Activated naive CD8-positive, alpha-beta T cell treated with anti-CD3 and anti-CD28 coated beads, Interleukin-2, amount 10 ng/mL, durations not matched to agents 7 days and 5 days (primary cell): ENCODE data around the gene F2RL1. TPM values are rescaled to one million over a fixed set of nuclear protein-coding genes. Genes with fewer than 3 reads are reported as not detected.
A peak's percentile ranks its signal among the peaks of the same experiment; 100 is the strongest.
"Not testable (repeated sequence)": the region's sequence is repeated elsewhere in the genome, so short reads cannot be mapped to it uniquely, and the experiment has no call there.

Source experiments
- ATAC-seq: fragments of 150-1000 bp; cut with Tn5 transposase; one replicate; pipeline ENCODE4 v1.10.0; 2021; ENCODE audit warnings: low read depth, moderate library complexity
- POLR2A ChIA-PET: fragments of 350-600 bp; sonication (Branson Sonifier 250); formaldehyde crosslinking; loops from one replicate; lab custom pipeline; 2021; ENCODE audit warnings: antibody characterized with exemption; lab: Charles Lee
- DNase-seq: peaks from one replicate; pipeline ENCODE4 v3.0.0; 2021
- H3K27ac Mint-ChIP-seq: one replicate; pipeline ENCODE4 v1.8.0; 2022; ENCODE audit warnings: mild to moderate bottlenecking, mixed read lengths
- H3K27me3 Mint-ChIP-seq: one replicate; pipeline ENCODE4 v1.8.0; 2022; ENCODE audit warnings: mild to moderate bottlenecking, moderate library complexity, mixed read lengths
- H3K36me3 Mint-ChIP-seq: one replicate; pipeline ENCODE4 v1.8.0; 2021; ENCODE audit warnings: mild to moderate bottlenecking, mixed read lengths
- H3K4me1 Mint-ChIP-seq: one replicate; pipeline ENCODE4 v1.8.0; 2021; ENCODE audit warnings: mixed read lengths
- H3K4me3 Mint-ChIP-seq: one replicate; pipeline ENCODE4 v1.8.0; 2022; ENCODE audit warnings: mild to moderate bottlenecking, moderate library complexity, mixed read lengths
- H3K9me3 Mint-ChIP-seq: one replicate; pipeline ENCODE4 v1.8.0; 2021; ENCODE audit warnings: mixed read lengths
- total RNA-seq, 2 experiments: library from RNA; stranded (reverse); gene quantifications; one replicate each; pipeline ENCODE4 v1.2.3, GENCODE V29; 2021

The F2RL1 gene
- total RNA-seq, 2 experiments from 2014 or later: 2.7 to 3.4 TPM

- no peak for DNase-seq
- POLR2A ChIA-PET: no interaction called here
- no peak overlapping the region for H3K4me3 Mint-ChIP-seq
- ATAC-seq: no peak
- no peaks in the 10 kb centered on the region for H3K36me3 Mint-ChIP-seq
- H3K27ac Mint-ChIP-seq: no peak overlapping the region
- H3K27me3 Mint-ChIP-seq: peaks cover 36% of the 10 kb centered on the region
- no peaks in the 10 kb centered on the region for H3K9me3 Mint-ChIP-seq
- H3K4me1 Mint-ChIP-seq: peaks cover 9% of the 10 kb centered on the region
These were observed 4.8 kb upstream of the F2RL1 start for GRCh38 chr5:76813982-76814562.

- POLR2A ChIA-PET: no interaction called here
- Mint-ChIP-seq H3K4me1 (peaks cover 13% of the 10 kb centered on the region), H3K4me3 (no peak overlapping the region), H3K9me3 (no peaks in the 10 kb centered on the region), H3K27me3 (peaks cover 36% of the 10 kb centered on the region), H3K27ac (no peak overlapping the region), H3K36me3 (no peaks in the 10 kb centered on the region)
- ATAC-seq (no peak), DNase-seq (no peak)
These were observed 2.6 kb upstream of the F2RL1 start for GRCh38 chr5:76816110-76816831.

GRCh38 chr5:76819851-76820525 is 1.2 kb downstream of the F2RL1 start:
- ATAC-seq: peak; percentile 16
- Mint-ChIP-seq H3K27ac (no peak overlapping the region), H3K9me3 (no peaks in the 10 kb centered on the region), H3K36me3 (peaks cover 3% of the 10 kb centered on the region), H3K4me1 (peaks cover 10% of the 10 kb centered on the region), H3K4me3 (peak overlapping the region; percentile 83), H3K27me3 (peaks cover 36% of the 10 kb centered on the region)
- POLR2A ChIA-PET: interaction anchor here (0.7 to 1.6 kb wide), 3 partner anchors 29 to 36 kb away, joined by 3 to 7 read pairs (median 4); partner anchors contain the start of gene S100Z
- no peak for DNase-seq

DNA sequence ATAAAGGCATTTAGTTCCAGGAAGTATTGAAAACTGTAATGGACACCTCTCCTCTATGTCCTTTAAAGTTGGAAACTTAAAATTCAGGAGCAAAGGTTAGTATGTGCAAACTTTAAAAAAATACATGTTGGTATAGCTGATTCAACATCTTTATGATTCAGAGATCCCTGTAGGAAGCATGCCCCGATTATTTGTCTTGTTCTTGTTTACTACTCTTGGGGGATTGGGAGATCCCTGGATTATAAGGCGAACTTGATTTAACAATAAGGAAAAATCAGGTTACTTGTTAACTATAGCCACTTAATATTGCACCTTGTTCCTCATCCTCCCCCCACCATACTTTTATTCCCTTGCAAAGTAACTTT is 1.7 kb downstream of the F2RL1 start:
- peaks cover 10% of the 10 kb centered on the region for H3K4me1 Mint-ChIP-seq
- no peaks in the 10 kb centered on the region for H3K9me3 Mint-ChIP-seq
- H3K36me3 Mint-ChIP-seq: peaks cover 3% of the 10 kb centered on the region
- H3K4me3 Mint-ChIP-seq: peak overlapping the region; percentile 83
- peaks cover 34% of the 10 kb centered on the region for H3K27me3 Mint-ChIP-seq
- DNase-seq (no peak), ATAC-seq (no peak)
- POLR2A ChIA-PET: no interaction called here
- no peak overlapping the region for H3K27ac Mint-ChIP-seq

GRCh38 chr5:76821136-76821535 is 2.3 kb downstream of the F2RL1 start:
- DNase-seq: no peak
- Mint-ChIP-seq H3K9me3 (no peaks in the 10 kb centered on the region), H3K36me3 (peaks cover 3% of the 10 kb centered on the region), H3K4me1 (peaks cover 10% of the 10 kb centered on the region), H3K27ac (no peak overlapping the region), H3K4me3 (no peak overlapping the region), H3K27me3 (peaks cover 28% of the 10 kb centered on the region)
- no peak for ATAC-seq
- POLR2A ChIA-PET: no interaction called here

- H3K36me3 Mint-ChIP-seq, H3K4me3 Mint-ChIP-seq, DNase-seq, H3K9me3 Mint-ChIP-seq, ATAC-seq, H3K27ac Mint-ChIP-seq, POLR2A ChIA-PET, H3K4me1 Mint-ChIP-seq: not testable (repeated sequence)
- H3K27me3 Mint-ChIP-seq: peaks cover 18% of the 10 kb centered on the region
These were observed 3.4 kb downstream of the F2RL1 start for GRCh38 chr5:76822105-76822731.

DNA sequence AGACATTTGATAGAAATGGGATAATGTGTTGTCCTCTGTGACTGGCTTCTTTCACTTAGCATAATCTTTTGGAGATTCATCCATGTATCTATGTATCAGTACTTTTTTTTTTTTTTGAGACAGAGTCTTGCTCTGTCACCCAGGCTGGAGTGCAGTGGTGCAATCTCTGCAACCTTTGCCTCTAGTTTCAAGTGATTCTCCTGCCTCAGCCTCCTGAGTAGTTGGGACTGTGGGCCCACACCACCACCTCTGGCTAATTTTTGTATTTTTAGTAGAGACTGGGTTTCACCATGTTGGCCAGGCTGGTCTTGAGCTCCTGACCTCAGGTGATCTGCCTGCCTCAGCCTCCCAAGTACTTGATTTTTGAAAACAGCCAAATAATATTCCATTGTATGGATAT is 7.6 kb downstream of the F2RL1 start:
- H3K27me3 Mint-ChIP-seq, H3K4me1 Mint-ChIP-seq, DNase-seq, H3K36me3 Mint-ChIP-seq, H3K9me3 Mint-ChIP-seq, ATAC-seq, H3K27ac Mint-ChIP-seq, POLR2A ChIA-PET, H3K4me3 Mint-ChIP-seq: not testable (repeated sequence)

- Mint-ChIP-seq H3K4me1 (no peaks in the 10 kb centered on the region), H3K36me3 (peaks cover 9% of the 10 kb centered on the region), H3K27ac (no peak overlapping the region), H3K27me3 (no peaks in the 10 kb centered on the region), H3K4me3 (no peak overlapping the region), H3K9me3 (no peaks in the 10 kb centered on the region)
- POLR2A ChIA-PET: no interaction called here
- DNase-seq (no peak), ATAC-seq (no peak)
These were observed 12.3 kb downstream of the F2RL1 start for GRCh38 chr5:76831110-76831452.

DNA sequence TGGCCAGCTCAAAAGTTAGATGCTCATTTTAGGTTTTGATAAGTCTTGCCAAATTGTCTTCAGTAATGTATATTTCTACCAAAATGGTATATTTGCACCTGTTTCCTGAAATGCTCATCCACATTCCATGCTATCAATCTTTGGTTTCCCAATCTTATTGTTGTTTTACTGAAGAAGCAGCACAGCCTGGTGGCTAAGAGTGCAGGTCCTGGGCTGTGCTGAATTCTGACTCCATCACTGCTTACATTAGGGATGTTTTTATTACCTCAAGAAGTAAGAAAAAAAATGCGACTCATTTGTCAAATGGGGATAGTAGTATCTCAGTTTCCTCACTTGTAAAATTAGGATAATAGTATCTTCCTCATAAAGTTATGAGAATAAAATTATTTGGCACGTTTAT is 17.4 kb downstream of the F2RL1 start:
- no peaks in the 10 kb centered on the region for H3K4me1 Mint-ChIP-seq
- no peaks in the 10 kb centered on the region for H3K9me3 Mint-ChIP-seq
- H3K27ac Mint-ChIP-seq: no peak overlapping the region
- ATAC-seq (no peak), DNase-seq (no peak)
- H3K27me3 Mint-ChIP-seq: peaks cover 2% of the 10 kb centered on the region
- POLR2A ChIA-PET: no interaction called here
- H3K36me3 Mint-ChIP-seq: peaks cover 7% of the 10 kb centered on the region
- H3K4me3 Mint-ChIP-seq: no peak overlapping the region

- Mint-ChIP-seq H3K27ac (no peak overlapping the region), H3K4me3 (no peak overlapping the region), H3K36me3 (peaks cover 7% of the 10 kb centered on the region), H3K4me1 (no peaks in the 10 kb centered on the region), H3K9me3 (no peaks in the 10 kb centered on the region), H3K27me3 (peaks cover 2% of the 10 kb centered on the region)
- ATAC-seq (no peak), DNase-seq (no peak)
- POLR2A ChIA-PET: no interaction called here
These were observed 17.8 kb downstream of the F2RL1 start for GRCh38 chr5:76836585-76836984.

- Mint-ChIP-seq H3K4me3 (no peak overlapping the region), H3K4me1 (no peaks in the 10 kb centered on the region), H3K27me3 (peaks cover 9% of the 10 kb centered on the region), H3K36me3 (peaks cover 4% of the 10 kb centered on the region), H3K27ac (no peak overlapping the region), H3K9me3 (no peaks in the 10 kb centered on the region)
- DNase-seq: no peak
- no peak for ATAC-seq
- POLR2A ChIA-PET: no interaction called here
These were observed 19.8 kb downstream of the F2RL1 start for GRCh38 chr5:76838481-76839261.

- Mint-ChIP-seq H3K9me3 (no peaks in the 10 kb centered on the region), H3K4me3 (no peak overlapping the region), H3K27ac (no peak overlapping the region), H3K4me1 (no peaks in the 10 kb centered on the region), H3K36me3 (peaks cover 3% of the 10 kb centered on the region), H3K27me3 (peaks cover 9% of the 10 kb centered on the region)
- no peak for ATAC-seq
- POLR2A ChIA-PET: interaction anchor here (0.8 kb wide), 1 partner anchor 9 kb away, joined by 3 read pairs; the partner anchor contains the start of gene S100Z
- no peak for DNase-seq
These were observed 22.5 kb downstream of the F2RL1 start for GRCh38 chr5:76841361-76841760.

GRCh38 chr5:76845890-76846289 is 27.1 kb downstream of the F2RL1 start:
- peaks cover 9% of the 10 kb centered on the region for H3K27me3 Mint-ChIP-seq
- H3K4me3 Mint-ChIP-seq: no peak overlapping the region
- H3K36me3 Mint-ChIP-seq: peaks cover 8% of the 10 kb centered on the region
- DNase-seq (no peak), ATAC-seq (no peak)
- H3K4me1 Mint-ChIP-seq: peaks cover 14% of the 10 kb centered on the region
- POLR2A ChIA-PET: no interaction called here
- H3K27ac Mint-ChIP-seq: no peak overlapping the region
- no peaks in the 10 kb centered on the region for H3K9me3 Mint-ChIP-seq
